Stimulated activated CD8-positive, alpha-beta memory T cell treated with anti-CD3 and anti-CD28 coated beads, Interleukin-7, amount 100 ng/mL, for 1 hour (primary cell): ENCODE measurements around the gene SH3BP4.

ENCODE experiments used
- DNase-seq, 2 donors: peaks; one replicate each; pipeline ENCODE4 v3.0.0-alpha.2; 2020; ENCODE audit warnings: low read depth in 2 of 2

Gene SH3BP4

GRCh38 chr2:234998404-234999211 lies 46.8 kb downstream of the SH3BP4 start:
- DNase-seq: no peak

DNA sequence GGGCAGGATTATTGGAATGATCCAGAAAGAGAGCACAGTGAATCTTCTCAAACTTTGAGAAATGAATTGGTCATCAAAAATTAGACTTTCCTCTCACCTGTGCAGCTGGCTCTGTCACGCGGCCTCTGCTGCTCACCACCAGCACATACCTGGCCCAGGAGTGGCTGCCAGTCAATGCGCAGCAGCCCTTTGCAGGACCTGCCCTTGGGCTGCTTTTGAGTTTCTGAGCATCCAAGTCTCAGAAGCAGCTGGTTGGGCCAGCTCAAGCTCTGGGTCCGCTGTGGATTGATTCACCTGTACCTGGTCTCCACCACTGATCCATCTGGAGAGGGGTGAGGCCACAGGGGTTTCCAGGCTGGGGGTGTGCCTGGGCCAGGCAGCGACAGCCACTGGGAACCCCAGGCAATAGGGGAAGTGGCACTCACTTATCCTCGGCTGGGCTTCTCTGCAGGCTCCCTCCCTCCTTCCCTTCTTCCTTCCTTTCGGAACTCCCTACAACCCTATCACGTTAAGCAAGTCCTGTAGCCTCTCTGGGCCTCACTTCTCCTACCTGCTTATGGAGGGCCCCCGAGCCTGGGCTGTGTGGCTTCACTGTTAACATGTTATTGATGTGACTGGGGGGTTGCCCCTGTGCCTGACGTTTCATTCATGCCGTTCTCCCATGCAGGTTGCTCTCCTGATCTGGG lies 48.1 kb downstream of the SH3BP4 start:
- no peak for DNase-seq

- no peak for DNase-seq
Measured at GRCh38 chr2:235000426-235001236, 48.8 kb downstream of the SH3BP4 start.

DNA sequence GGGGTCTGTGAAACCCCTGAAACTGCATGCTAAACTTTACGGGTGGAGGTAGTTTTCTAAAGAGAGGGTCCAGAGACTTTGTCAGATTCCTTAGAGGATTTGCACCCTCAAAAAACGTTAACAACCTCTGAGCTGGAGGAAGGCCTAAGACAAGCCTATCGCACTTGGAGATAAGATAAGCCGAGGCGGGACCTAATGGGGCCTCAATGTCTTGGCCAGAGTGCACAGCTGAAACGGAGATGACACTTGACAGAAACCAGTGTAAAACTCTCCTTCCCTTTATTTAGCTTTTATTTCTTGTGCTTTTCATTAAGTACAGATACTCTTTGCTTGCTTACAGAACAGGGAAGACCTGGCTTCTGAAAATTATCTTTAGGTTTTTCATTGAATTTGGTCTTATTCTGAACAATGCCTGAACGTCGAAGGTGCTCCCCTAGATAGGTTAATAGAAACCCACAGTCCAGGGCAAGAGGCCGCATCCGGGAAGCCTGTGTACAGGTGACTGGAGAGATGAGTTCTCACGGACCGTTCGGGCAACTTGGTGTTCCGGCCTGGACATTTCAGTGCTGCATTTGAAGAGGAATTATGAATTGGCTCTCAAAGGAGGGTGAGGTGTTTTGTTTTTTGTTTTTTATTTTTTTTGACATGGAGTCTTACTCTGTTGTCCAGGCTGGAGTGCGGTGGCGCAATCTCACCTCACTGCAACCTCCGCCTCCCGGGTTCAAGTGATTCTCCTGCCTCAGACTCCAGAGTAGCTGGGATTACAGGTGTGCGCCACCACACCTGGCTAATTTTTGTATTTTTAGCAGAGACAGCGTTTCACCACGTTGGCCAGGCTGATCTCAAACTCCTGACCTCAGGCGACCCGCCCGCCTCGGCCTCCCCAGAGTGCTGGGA lies 49.7 kb downstream of the SH3BP4 start:
- no peak for DNase-seq

- no peak for DNase-seq
Measured at GRCh38 chr2:235002198-235003095, 50.6 kb downstream of the SH3BP4 start.

GRCh38 chr2:235003096-235003775 lies 51.4 kb downstream of the SH3BP4 start:
- DNase-seq: no peak

DNA sequence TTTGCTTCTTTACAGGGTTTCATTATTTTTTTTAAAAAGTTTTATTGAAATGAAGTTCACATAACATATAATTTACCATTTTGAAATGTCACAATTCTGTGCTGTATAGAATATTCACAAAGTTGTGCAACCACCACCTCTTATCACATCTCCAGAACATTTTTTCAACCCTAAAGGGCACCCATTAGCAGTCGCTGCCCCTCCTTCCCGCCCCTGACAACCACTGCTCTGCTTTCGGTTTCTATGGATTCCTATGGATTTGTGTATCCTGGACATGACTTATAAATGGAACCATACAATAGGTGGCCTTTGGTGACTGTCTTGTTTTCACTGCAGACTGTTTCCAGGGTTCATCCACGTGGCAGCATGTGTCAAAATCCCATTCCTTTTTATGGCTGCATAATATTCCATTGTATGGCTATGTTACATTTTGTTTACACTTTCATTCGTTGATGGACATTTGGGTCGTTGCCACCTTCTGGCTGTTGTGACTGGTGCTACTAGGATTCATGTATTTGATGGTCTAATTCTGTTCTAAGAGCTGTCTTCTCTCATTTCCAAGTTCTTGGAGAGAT lies 52.6 kb downstream of the SH3BP4 start:
- no peak for DNase-seq

DNA sequence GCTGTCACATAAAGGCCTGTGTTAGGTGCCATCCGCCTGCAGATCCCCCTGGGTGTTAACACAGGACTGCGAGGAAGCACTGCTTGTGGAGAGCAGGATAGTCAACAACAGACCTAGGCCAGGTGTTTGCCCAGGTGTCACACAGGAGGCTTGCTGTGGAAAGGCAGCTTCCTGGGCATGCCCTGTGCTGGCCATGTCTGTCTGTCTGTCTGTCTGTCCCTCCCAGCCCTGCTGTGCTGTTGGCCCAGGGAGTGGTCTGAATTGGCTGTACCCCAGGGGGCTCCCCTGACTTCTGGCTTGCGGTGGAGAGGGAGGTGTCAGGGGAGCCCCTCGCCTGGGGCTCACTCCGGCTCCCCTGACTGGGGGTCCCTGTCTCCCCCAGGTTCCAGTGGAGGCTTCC lies 53.2 kb downstream of the SH3BP4 start:
- no peak for DNase-seq

DNA sequence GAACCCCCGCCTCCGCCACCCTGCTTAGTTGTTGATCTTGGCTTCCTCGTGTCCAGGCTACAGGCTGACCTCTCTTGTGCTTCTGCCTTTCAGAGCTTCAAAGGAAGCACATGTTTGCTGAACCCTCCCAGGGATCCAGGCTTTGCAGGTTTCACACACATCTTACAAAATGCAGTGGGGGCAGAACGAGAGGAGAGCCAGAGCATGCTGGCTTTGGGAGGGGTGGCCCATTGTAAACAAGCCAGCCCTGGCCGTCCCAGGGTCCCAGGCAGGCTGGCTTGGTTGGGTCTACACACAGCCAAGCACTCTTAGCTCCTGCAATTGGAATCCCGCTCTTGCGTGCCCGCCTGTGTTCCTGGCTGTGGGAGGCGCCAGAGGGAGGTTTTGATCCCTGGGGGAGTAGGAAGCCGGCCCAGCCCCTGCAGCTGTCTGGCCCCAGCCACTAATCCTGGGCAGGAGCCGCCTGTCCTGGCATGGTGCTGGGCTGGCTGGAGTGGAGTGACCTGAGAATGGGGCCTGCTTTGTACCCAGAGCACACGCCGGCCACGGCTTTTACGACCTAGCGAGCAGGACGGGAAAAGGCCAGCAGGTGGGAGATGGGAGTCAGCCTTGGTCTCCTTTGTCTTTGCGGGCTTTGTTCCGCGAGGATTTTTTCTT lies 53.9 kb downstream of the SH3BP4 start:
- DNase-seq: no peak

GRCh38 chr2:235006461-235006860 lies 54.6 kb downstream of the SH3BP4 start:
- no peak for DNase-seq

GRCh38 chr2:235006986-235007385 lies 55.2 kb downstream of the SH3BP4 start:
- no peak for DNase-seq

GRCh38 chr2:235007664-235008457 lies 56.0 kb downstream of the SH3BP4 start:
- no peak for DNase-seq

DNA sequence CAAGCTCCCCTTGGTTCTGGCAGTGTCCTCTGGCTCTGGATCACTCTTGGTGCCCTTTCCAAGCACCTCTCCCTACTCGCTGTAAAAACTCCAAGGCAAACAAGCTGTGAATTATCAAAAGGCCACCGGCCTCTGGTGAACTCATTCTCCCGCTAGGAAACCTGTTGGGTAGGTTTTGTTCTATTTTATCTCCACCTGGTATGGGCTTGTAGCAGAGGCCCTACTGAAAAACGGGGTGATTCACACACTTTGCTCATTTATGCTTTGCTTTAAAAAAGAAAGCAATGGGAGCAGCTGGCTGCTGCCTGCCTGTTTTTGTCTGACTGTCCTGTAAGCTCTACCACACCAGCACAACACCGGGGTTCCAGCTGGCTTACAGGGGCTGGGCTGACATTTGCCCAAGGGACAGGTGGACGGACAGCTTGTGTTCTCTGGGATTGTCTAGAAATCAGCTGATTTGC lies 56.8 kb downstream of the SH3BP4 start:
- no peak for DNase-seq

DNA sequence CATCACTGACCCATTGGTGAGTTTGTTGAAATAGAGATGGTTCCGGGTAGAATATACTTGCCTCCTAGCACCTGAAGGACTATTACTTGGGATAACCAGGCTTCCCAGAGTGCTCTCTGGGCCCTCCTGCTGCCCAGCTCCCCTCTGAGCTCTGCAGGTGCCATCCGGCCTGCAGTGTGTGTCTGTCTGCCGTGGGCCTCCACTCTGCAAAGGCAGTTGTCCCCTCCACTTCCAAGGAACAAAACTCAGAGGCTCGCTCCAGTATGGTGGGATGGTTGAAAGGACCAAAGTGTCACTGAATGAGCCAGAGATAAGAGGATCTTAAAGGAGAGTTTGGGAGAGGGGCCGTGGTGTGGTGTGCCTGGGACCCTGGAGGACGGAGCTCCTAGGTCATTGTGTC lies 57.3 kb downstream of the SH3BP4 start:
- no peak for DNase-seq

- DNase-seq: no peak
Measured at GRCh38 chr2:235010117-235010714, 58.4 kb downstream of the SH3BP4 start.

- DNase-seq: no peak
Measured at GRCh38 chr2:235011607-235011928, 59.8 kb downstream of the SH3BP4 start.

DNA sequence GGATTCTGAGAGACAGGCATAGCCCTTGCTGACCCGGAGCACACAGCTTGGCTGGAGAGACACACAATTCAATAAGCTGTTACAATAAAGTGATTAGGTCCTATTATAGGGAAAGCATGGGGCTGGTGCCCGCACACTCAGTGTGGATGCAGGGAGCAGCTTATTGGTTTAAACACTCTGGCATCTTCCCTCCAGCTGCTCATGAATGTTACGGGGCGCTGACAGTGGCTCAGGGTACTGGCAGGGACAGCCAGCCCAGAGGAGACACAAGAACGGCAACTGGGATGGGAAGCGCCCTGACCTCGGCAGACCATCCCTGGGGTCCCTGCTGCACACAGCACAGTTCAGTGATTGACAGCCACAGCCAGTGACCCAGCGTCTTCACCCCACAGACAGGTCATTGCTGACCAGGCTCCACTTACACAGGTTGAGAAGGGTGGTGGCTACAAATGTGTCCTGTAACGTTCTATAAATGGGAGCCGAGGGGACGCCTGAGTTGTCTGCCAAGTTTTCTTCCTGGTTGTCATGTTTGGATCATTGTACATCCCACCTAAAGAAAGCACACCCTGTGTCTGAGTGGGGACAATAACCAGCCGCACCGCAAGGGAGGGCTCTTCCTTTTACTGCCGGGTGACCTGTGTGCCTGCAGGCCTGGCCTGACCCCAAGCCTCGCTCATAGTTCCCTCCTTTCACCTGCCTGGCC lies 60.3 kb downstream of the SH3BP4 start:
- no peak for DNase-seq
